CD4-positive, alpha-beta memory T cell (primary cell): ENCODE measurements around the gene ATXN2. TPM values are rescaled to one million over a fixed set of nuclear protein-coding genes. Genes with fewer than 3 reads are reported as not detected.
A peak's percentile ranks its signal among the peaks of the same experiment; 100 is the strongest.
"Not testable (repeated sequence)": the region's sequence is repeated elsewhere in the genome, so short reads cannot be mapped to it uniquely, and the experiment has no call there.

Experiments
- CTCF ChIA-PET: fragments of 350-600 bp; sonication (Branson Sonifier 250); formaldehyde crosslinking; loops from one replicate; lab custom pipeline; 2021; ENCODE audit warnings: inconsistent platforms; ENCODE audit not compliant: partially characterized antibody; lab: Charles Lee
- POLR2A ChIA-PET: fragments of 350-600 bp; sonication (Branson Sonifier 250); formaldehyde crosslinking; loops from one replicate; lab custom pipeline; 2021; ENCODE audit not compliant: partially characterized antibody; lab: Charles Lee
- DNase-seq, 5 donors: peaks; one replicate each; pipeline versions ENCODE4 v3.0.0 to v3.0.0-alpha.2; 2020 to 2022; ENCODE audit warnings: mixed read lengths in 1 of 5
- H3K27ac ChIP-seq: one replicate; pipeline ENCODE4 v1.7.0; 2013; ENCODE audit warnings: low read depth, low read length
- H3K27me3 ChIP-seq: 2 replicates; pipeline ENCODE4 v1.7.0; 2013; ENCODE audit warnings: mild to moderate bottlenecking, low read length, moderate library complexity; ENCODE audit not compliant: insufficient read depth
- H3K36me3 ChIP-seq: 2 replicates; pipeline ENCODE4 v1.7.0; 2013; ENCODE audit warnings: mild to moderate bottlenecking, low read length, moderate library complexity; ENCODE audit not compliant: insufficient read depth
- H3K4me1 ChIP-seq: 2 replicates; pipeline ENCODE4 v1.7.0; 2013; ENCODE audit warnings: mild to moderate bottlenecking, low read length, moderate library complexity; ENCODE audit not compliant: insufficient read depth
- H3K4me3 ChIP-seq, 2 donors: one replicate each; pipeline ENCODE4 v1.7.0; 2013; ENCODE audit warnings: low read length in 2 of 2, mild to moderate bottlenecking in 1 of 2
- H3K9me3 ChIP-seq, 2 donors: one replicate each; pipeline ENCODE4 v1.7.0; 2013; ENCODE audit warnings: low read length in 2 of 2, control low read depth in 1 of 2; ENCODE audit not compliant: control insufficient read depth in 1 of 2
- H3K27ac Mint-ChIP-seq, 7 donors: one replicate each; pipeline ENCODE4 v1.8.0; 2020 to 2021; ENCODE audit warnings: mixed read lengths in 7 of 7, mild to moderate bottlenecking in 6 of 7, inconsistent platforms in 3 of 7, moderate library complexity in 3 of 7
- H3K27me3 Mint-ChIP-seq, 2 donors: one replicate each; pipeline ENCODE4 v1.8.0; 2020 to 2021; ENCODE audit warnings: mixed read lengths in 2 of 2
- H3K36me3 Mint-ChIP-seq, 2 donors: one replicate each; pipeline ENCODE4 v1.8.0; 2020 to 2021; ENCODE audit warnings: mixed read lengths in 2 of 2, inconsistent platforms in 1 of 2, mild to moderate bottlenecking in 1 of 2
- H3K4me1 Mint-ChIP-seq, 4 donors: one replicate each; pipeline ENCODE4 v1.8.0; 2020 to 2021; ENCODE audit warnings: mixed read lengths in 4 of 4, mild to moderate bottlenecking in 1 of 4
- H3K4me3 Mint-ChIP-seq, 8 donors: one replicate each; pipeline ENCODE4 v1.8.0; 2020 to 2021; ENCODE audit warnings: mixed read lengths in 8 of 8, mild to moderate bottlenecking in 7 of 8, moderate library complexity in 6 of 8, inconsistent platforms in 3 of 8
- H3K9me3 Mint-ChIP-seq, 8 donors: one replicate each; pipeline ENCODE4 v1.8.0; 2020 to 2021; ENCODE audit warnings: mixed read lengths in 8 of 8, mild to moderate bottlenecking in 5 of 8, inconsistent platforms in 3 of 8, moderate library complexity in 1 of 8
- intact Hi-C: fragments of 100-400 bp; cut with micrococcal nuclease; formaldehyde crosslinking; loops from one replicate; pipeline ENCODE4 v1.15.1; 2023
- polyA plus RNA-seq, 2 donors: library from polyadenylated mRNA; unstranded; fragments of 300-500 nt; fragmentation: Illumina TruSeq; gene quantifications; one replicate each; pipeline ENCODE4 v1.2.3, GENCODE V29; 2021
- total RNA-seq, 2 experiments: library from RNA; stranded (reverse); gene quantifications; one replicate each; pipeline ENCODE4 v1.2.3, GENCODE V29; 2021

Gene ATXN2
- total and polyA plus RNA-seq, 4 experiments from 2014 or later: 11.0 to 74.8 (median 53.0) TPM

DNA sequence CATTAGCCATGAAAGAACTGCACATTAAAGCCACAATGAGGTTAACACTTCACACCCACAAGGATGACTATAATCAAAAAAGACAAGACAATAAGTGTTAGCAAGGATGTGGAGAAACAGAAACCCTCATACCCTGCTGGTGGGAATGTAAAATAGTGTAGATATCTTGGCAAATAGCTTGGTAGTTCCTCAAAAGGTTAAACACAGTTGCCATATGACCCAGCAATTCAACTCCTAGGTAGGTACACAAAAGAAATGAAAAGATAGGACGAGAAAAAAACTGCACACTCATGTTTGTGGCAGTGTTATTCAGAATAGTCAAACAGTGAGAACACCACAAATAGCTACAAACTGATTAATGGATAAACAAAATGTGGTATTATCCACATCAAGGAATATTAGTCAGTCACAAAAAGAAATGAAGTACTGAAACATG lies 93.5 kb downstream of the ATXN2 start:
- no peak overlapping the region for H3K4me3 Mint-ChIP-seq
- peak in 2 of 5 donors; percentile 6 to 14 for DNase-seq
- peaks cover 26 to 47% of the 10 kb centered on the region in 2 donors for H3K36me3 Mint-ChIP-seq
- peak overlapping the region in 4 of 7 donors; percentile 5 to 64 (median 22) for H3K27ac Mint-ChIP-seq
- no peak overlapping the region for H3K4me3 ChIP-seq
- H3K27me3 ChIP-seq: no peaks in the 10 kb centered on the region
- H3K4me1 ChIP-seq: peaks cover 7% of the 10 kb centered on the region
- no peaks in the 10 kb centered on the region for H3K27me3 Mint-ChIP-seq
- intact Hi-C loops: no loop called here
- ChIA-PET POLR2A (no interaction called here), CTCF (no interaction called here)
- H3K4me1 Mint-ChIP-seq: peaks cover 6 to 13% (median 10%) of the 10 kb centered on the region in 4 donors
- no peaks in the 10 kb centered on the region for H3K9me3 ChIP-seq
- H3K36me3 ChIP-seq: peaks cover 18% of the 10 kb centered on the region
- no peaks in the 10 kb centered on the region for H3K9me3 Mint-ChIP-seq
- no peak overlapping the region for H3K27ac ChIP-seq

DNA sequence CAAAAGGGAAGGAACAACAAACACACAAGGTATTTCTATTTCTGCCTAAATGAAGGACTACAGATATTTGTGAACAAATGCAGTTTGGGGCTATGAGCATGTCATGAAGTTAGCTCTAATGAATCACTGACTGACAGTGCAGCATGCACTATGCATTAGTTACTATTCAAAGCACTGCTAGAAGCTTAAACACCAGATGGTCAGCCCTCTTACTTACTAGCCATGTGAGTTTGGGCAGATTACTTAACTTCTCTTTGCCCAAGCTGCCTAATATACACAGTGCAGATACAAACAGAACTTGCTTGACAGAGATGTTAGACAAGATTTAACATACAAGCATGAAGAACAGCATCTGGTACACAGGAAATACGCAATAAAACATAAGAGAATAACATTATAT lies 96.0 kb downstream of the ATXN2 start:
- Mint-ChIP-seq H3K27ac (no peak overlapping the region), H3K4me3 (no peak overlapping the region), H3K36me3 (peaks cover 28 to 49% of the 10 kb centered on the region in 2 donors), H3K4me1 (peaks cover 7 to 13% (median 11%) of the 10 kb centered on the region in 4 donors), H3K9me3 (no peaks in the 10 kb centered on the region), H3K27me3 (no peaks in the 10 kb centered on the region)
- Histone ChIP-seq H3K27me3 (no peaks in the 10 kb centered on the region), H3K36me3 (peaks cover 6% of the 10 kb centered on the region), H3K9me3 (no peaks in the 10 kb centered on the region), H3K4me3 (no peak overlapping the region), H3K27ac (no peak overlapping the region), H3K4me1 (peaks cover 7% of the 10 kb centered on the region)
- DNase-seq: no peak
- POLR2A ChIA-PET: no interaction called here
- CTCF ChIA-PET: interaction anchor here (0.8 kb wide), 1 partner anchor 51 kb away, joined by 4 read pairs; no protein-coding TSS in a partner anchor
- intact Hi-C loops: no loop called here

DNA sequence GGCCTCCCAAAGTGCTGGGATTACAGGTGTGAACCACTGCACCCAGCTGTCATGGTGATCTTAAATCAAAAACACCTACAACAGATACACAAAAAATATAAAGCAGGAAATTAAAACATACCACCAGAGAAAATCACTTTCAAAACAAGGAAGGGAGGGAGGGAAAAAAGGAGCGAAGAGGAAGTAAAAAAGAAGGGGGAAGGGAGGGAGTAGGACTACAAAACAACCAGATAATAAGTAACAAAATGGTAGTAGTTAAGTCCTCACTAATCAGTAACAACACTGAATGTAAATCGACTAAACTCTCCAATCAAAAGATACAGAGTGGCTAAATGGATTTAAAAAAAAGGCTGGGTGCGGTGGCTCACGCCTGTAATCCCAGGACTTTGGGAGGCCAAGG lies 104.4 kb downstream of the ATXN2 start:
- Mint-ChIP-seq H3K27ac (peak overlapping the region in 1 of 7 donors; percentile 25), H3K4me1 (peaks cover 0 to 1% (median 0%) of the 10 kb centered on the region in 4 donors), H3K4me3 (no peak overlapping the region), H3K27me3 (no peaks in the 10 kb centered on the region), H3K9me3 (no peaks in the 10 kb centered on the region), H3K36me3 (peaks cover 30 to 59% of the 10 kb centered on the region in 2 donors)
- Histone ChIP-seq H3K4me3 (no peak overlapping the region), H3K27me3 (no peaks in the 10 kb centered on the region), H3K27ac (no peak overlapping the region), H3K9me3 (no peaks in the 10 kb centered on the region), H3K4me1 (no peaks in the 10 kb centered on the region), H3K36me3 (peaks cover 13% of the 10 kb centered on the region)
- CTCF ChIA-PET: interaction anchor here (1.0 to 1.4 kb wide), 2 partner anchors 10 to 98 kb away, joined by 3 read pairs; no protein-coding TSS in a partner anchor
- DNase-seq: no peak
- POLR2A ChIA-PET: interaction anchor here (0.7 kb wide), 1 partner anchor 661 kb away, joined by 3 read pairs; no protein-coding TSS in a partner anchor
- intact Hi-C loops: no loop called here

DNA sequence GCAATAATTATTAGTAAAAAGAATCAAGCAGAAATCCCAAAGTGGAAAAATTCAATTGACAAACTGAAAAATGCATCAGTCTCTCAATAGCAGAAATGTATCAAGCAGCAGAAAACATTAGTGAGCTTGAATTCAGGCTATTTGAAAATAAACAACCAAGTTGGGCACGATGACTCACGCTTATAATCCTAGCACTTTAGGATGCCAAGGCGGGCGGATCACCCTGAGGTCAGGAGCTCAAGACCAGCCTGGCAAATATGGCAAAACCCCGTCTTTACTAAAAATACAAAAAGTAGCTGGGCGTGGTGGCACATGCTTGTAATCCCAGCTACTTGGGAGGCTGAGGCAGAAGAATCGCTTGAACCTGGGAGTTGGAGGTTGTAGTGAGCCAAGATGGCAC lies 106.1 kb downstream of the ATXN2 start:
- H3K9me3 Mint-ChIP-seq, H3K27me3 ChIP-seq, H3K4me3 ChIP-seq, H3K4me1 Mint-ChIP-seq, H3K4me1 ChIP-seq, DNase-seq, H3K9me3 ChIP-seq, H3K4me3 Mint-ChIP-seq, H3K27ac Mint-ChIP-seq, H3K27ac ChIP-seq, POLR2A ChIA-PET, H3K27me3 Mint-ChIP-seq, intact Hi-C loops: not testable (repeated sequence)
- CTCF ChIA-PET: interaction anchor here (0.7 to 1.3 kb wide), 4 partner anchors 36 to 1653 kb away, joined by 3 to 4 read pairs (median 3); no protein-coding TSS in a partner anchor
- peaks cover 34 to 55% of the 10 kb centered on the region in 2 donors for H3K36me3 Mint-ChIP-seq
- H3K36me3 ChIP-seq: peaks cover 19% of the 10 kb centered on the region

DNA sequence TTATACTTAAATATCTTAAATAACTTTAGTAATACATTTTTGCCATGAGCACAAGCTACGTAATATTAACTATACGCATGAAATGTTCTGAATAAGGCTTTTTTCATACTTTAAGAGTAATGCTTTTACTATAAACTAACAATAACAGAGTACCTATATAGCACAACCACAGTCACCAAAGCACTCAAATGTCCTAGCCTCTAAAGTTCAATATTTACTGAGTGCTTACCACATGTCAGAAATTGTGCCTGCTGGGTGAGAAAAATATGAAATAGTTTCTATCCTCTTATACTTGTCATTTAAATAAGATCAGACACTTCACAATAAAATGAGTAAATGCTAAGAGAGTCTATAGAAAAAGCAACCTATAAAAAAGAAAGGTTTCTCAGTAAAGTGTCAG lies 110.3 kb downstream of the ATXN2 start:
- CTCF ChIA-PET: interaction anchor here (1.1 to 2.1 kb wide), 3 partner anchors 9 to 92 kb away, joined by 3 to 8 read pairs (median 3); no protein-coding TSS in a partner anchor
- peaks cover 37 to 57% of the 10 kb centered on the region in 2 donors for H3K36me3 Mint-ChIP-seq
- intact Hi-C loops: no loop called here
- Histone ChIP-seq H3K9me3 (no peaks in the 10 kb centered on the region), H3K27me3 (no peaks in the 10 kb centered on the region), H3K4me3 (no peak overlapping the region), H3K36me3 (peaks cover 32% of the 10 kb centered on the region), H3K4me1 (no peaks in the 10 kb centered on the region), H3K27ac (no peak overlapping the region)
- POLR2A ChIA-PET: no interaction called here
- H3K27ac Mint-ChIP-seq: no peak overlapping the region
- H3K9me3 Mint-ChIP-seq: no peaks in the 10 kb centered on the region
- H3K4me3 Mint-ChIP-seq: no peak overlapping the region
- H3K27me3 Mint-ChIP-seq: no peaks in the 10 kb centered on the region
- H3K4me1 Mint-ChIP-seq: no peaks in the 10 kb centered on the region
- no peak for DNase-seq

DNA sequence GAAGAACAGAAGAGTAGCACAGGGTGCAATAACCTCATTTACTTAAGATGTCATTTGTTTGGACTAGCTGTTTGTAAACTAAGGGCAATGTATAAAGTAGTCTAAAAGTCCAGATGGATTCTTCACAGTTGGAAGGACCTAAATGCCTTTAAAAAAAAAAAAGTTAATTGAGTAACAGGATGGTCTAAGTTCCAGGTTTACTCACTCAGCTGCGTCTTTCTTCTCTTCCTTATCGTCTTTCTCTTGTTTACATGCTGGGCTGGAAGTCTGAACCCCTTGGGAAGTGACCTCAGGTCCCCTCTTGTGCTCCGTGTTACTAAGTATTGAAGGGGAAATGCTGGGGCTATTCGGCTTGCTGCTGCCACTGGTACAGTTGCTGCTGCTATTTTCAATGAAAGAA lies 110.8 kb downstream of the ATXN2 start:
- H3K27ac Mint-ChIP-seq: peak overlapping the region in 2 of 7 donors; percentile 25 to 64
- no peaks in the 10 kb centered on the region for H3K4me1 ChIP-seq
- H3K36me3 Mint-ChIP-seq: peaks cover 39 to 62% of the 10 kb centered on the region in 2 donors
- ChIA-PET CTCF (interaction anchor here (1.1 to 2.1 kb wide), 3 partner anchors 8 to 92 kb away, joined by 3 to 8 read pairs (median 3); no protein-coding TSS in a partner anchor), POLR2A (no interaction called here)
- no peak for DNase-seq
- no peaks in the 10 kb centered on the region for H3K27me3 Mint-ChIP-seq
- no peaks in the 10 kb centered on the region for H3K27me3 ChIP-seq
- H3K27ac ChIP-seq: no peak overlapping the region
- H3K9me3 Mint-ChIP-seq: no peaks in the 10 kb centered on the region
- H3K4me3 Mint-ChIP-seq: no peak overlapping the region
- H3K9me3 ChIP-seq: no peaks in the 10 kb centered on the region
- H3K36me3 ChIP-seq: peaks cover 32% of the 10 kb centered on the region
- H3K4me3 ChIP-seq: no peak overlapping the region
- intact Hi-C loops: no loop called here
- H3K4me1 Mint-ChIP-seq: no peaks in the 10 kb centered on the region

DNA sequence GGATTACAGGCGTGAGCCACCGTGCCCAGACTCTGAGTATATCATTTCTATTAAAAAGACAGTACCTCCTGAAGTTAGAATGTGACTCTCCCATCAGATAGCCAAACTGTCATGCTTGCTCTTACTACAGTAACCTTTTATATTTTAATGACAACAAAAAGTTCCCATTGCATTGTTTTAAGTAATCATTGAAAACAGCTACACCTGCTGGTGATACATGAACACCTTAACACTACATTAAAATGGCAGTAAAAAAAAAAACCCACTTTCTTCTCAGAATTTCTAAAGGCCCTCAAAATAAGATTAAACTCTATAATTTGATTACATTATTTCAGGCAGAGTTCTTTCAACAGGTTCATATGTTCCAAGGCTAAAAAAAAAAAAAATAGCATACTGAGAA lies 116.7 kb downstream of the ATXN2 start:
- Mint-ChIP-seq H3K27ac (peak overlapping the region in 2 of 7 donors; percentile 32 to 59), H3K27me3 (no peaks in the 10 kb centered on the region), H3K36me3 (peaks cover 23 to 47% of the 10 kb centered on the region in 2 donors), H3K4me1 (no peaks in the 10 kb centered on the region), H3K9me3 (no peaks in the 10 kb centered on the region), H3K4me3 (no peak overlapping the region)
- CTCF ChIA-PET: interaction anchor here (0.7 to 4.9 kb wide), 5 partner anchors 26 to 86 kb away, joined by 3 to 31 read pairs (median 4); no protein-coding TSS in a partner anchor
- no peak overlapping the region for H3K27ac ChIP-seq
- DNase-seq: peak in 2 of 5 donors; percentile 2 to 11
- POLR2A ChIA-PET: interaction anchor here (0.6 kb wide), 1 partner anchor 689 kb away, joined by 3 read pairs; no protein-coding TSS in a partner anchor
- H3K4me3 ChIP-seq: no peak overlapping the region
- H3K4me1 ChIP-seq: no peaks in the 10 kb centered on the region
- no peaks in the 10 kb centered on the region for H3K9me3 ChIP-seq
- H3K36me3 ChIP-seq: peaks cover 11% of the 10 kb centered on the region
- intact Hi-C loops: loop anchor here (1.0 kb wide), 1 partner anchor 85 kb away; no protein-coding TSS in a partner anchor
- no peaks in the 10 kb centered on the region for H3K27me3 ChIP-seq
